ENCODE results near the gene GRIN2C.

Gene GRIN2C

DNA sequence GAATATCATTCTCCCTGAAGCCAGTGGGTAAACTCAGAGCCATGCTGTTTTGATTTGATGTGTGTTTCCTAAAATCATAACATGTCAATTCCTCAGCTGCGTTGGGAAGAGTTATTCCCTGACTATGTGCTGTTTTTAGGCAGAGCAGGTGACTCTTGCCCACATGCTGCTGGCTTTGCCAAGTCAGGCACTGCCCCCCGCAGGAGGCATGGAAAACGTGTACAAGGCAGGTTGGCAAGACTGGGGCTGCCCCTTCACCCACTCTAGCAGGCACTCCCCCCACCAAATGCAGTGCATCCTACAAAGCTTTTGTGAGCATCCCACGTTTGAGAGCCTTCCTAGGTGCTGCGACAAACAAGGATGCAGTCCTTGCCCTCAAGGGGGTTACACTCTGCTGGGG is 45.2 kb downstream of the GRIN2C start:
- Histone ChIP-seq H3K27me3 (ENCODE audit: low read length) (no peaks in the 10 kb centered on the region), H3K9me2 (replicated peaks; ENCODE audit: insufficient read depth, low read length) (no peaks in the 10 kb centered on the region), H2AFZ (ENCODE audit: low read depth, low read length, severe bottlenecking) (no peak overlapping the region), H3K79me2 (ENCODE audit: insufficient read depth, low read length) (no peaks in the 10 kb centered on the region), H3K9me3 (ENCODE audit: insufficient read depth, low read length) (no peaks in the 10 kb centered on the region), H3K4me2 (ENCODE audit: low read depth, low read length, poor library complexity, severe bottlenecking) (no peak overlapping the region), H3K9ac (ENCODE audit: low read length) (no peak overlapping the region), H4K20me1 (ENCODE audit: low read depth, low read length) (no peaks in the 10 kb centered on the region), H3K4me3 (ENCODE audit: insufficient read depth, low read length, poor library complexity, severe bottlenecking) (no peak overlapping the region), H3K27ac (ENCODE audit: low read depth, low read length) (no peak overlapping the region), H3F3A (ENCODE audit: insufficient read depth) (no peaks in the 10 kb centered on the region), H3K36me3 (ENCODE audit: low read length) (no peaks in the 10 kb centered on the region)
- TF ChIP-seq, protein P1, sequence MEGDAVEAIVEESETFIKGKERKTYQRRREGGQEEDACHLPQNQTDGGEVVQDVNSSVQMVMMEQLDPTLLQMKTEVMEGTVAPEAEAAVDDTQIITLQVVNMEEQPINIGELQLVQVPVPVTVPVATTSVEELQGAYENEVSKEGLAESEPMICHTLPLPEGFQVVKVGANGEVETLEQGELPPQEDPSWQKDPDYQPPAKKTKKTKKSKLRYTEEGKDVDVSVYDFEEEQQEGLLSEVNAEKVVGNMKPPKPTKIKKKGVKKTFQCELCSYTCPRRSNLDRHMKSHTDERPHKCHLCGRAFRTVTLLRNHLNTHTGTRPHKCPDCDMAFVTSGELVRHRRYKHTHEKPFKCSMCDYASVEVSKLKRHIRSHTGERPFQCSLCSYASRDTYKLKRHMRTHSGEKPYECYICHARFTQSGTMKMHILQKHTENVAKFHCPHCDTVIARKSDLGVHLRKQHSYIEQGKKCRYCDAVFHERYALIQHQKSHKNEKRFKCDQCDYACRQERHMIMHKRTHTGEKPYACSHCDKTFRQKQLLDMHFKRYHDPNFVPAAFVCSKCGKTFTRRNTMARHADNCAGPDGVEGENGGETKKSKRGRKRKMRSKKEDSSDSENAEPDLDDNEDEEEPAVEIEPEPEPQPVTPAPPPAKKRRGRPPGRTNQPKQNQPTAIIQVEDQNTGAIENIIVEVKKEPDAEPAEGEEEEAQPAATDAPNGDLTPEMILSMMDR (IDR thresholded peaks at IDR 0.05; ENCODE audit: insufficient read depth, low read length, poor library complexity, severe bottlenecking) = no peak
- no peak for TF ChIP-seq EZH2phosphoT487 (conservative IDR thresholded peaks at IDR 0.05; ENCODE audit: low read length)

GRCh38 chr17:74812109-74813009 is 47.3 kb downstream of the GRIN2C start:
- no peaks in the 10 kb centered on the region for H3K9me2 ChIP-seq (replicated peaks; ENCODE audit: insufficient read depth, low read length)
- no peak overlapping the region for H3K4me3 ChIP-seq (ENCODE audit: insufficient read depth, low read length, poor library complexity, severe bottlenecking)
- no peak overlapping the region for H3K9ac ChIP-seq (ENCODE audit: low read length)
- H3K79me2 ChIP-seq (ENCODE audit: insufficient read depth, low read length) = no peaks in the 10 kb centered on the region
- TF ChIP-seq EZH2phosphoT487 (conservative IDR thresholded peaks at IDR 0.05; ENCODE audit: low read length) = no peak
- TF ChIP-seq, protein P1 (IDR thresholded peaks at IDR 0.05; ENCODE audit: insufficient read depth, low read length, poor library complexity, severe bottlenecking) = no peak
- no peaks in the 10 kb centered on the region for H3K36me3 ChIP-seq (ENCODE audit: low read length)
- no peak overlapping the region for H3K27ac ChIP-seq (ENCODE audit: low read depth, low read length)
- no peak overlapping the region for H3K4me2 ChIP-seq (ENCODE audit: low read depth, low read length, poor library complexity, severe bottlenecking)
- no peaks in the 10 kb centered on the region for H3K9me3 ChIP-seq (ENCODE audit: insufficient read depth, low read length)
- no peak overlapping the region for H2AFZ ChIP-seq (ENCODE audit: low read depth, low read length, severe bottlenecking)
- no peaks in the 10 kb centered on the region for H3F3A ChIP-seq (ENCODE audit: insufficient read depth)
- no peaks in the 10 kb centered on the region for H4K20me1 ChIP-seq (ENCODE audit: low read depth, low read length)
- H3K27me3 ChIP-seq (ENCODE audit: low read length) = no peaks in the 10 kb centered on the region

DNA sequence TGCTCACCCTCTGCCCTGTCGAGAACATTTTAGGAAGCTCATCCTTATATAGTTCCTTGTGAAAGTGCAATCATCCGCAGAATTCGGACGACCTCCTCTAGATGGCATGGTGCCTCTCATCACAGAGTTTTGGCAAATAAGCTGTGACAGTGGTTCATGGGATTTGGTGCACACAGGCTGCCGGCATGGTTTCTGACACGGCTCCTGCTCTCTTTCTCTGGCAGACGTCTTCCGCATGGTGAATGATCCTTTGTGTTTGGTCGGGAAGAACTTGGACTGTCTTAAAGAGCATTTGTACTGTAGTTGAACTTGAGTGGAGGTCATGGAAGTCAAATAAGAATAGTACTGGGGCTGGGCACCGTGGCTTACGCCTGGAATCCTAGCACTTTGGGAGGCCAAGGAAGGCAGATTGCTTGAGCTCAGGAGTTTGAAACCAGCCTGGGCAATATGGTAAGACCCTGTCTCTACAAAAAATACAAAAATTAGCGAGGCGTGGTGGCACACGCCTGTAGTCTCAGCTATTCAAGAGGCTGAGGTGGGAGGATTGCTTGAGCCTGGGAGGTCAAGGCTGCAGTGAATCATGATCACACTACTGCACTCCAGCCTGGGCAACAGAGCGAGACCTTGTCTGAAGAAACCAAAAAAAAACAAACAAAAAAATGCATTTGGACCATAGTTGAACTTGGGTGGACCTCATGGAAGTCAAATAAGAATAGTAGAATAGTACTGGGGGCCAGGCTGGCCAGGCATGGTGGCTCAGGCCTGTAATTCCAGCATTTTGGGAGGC is 48.8 kb downstream of the GRIN2C start:
- Histone ChIP-seq H4K20me1 (ENCODE audit: low read depth, low read length) (no peaks in the 10 kb centered on the region), H3K9me2 (replicated peaks; ENCODE audit: insufficient read depth, low read length) (no peaks in the 10 kb centered on the region)

More for the DNA sequence above, 48.8 kb downstream of the GRIN2C start:
- Histone ChIP-seq H2AFZ (ENCODE audit: low read depth, low read length, severe bottlenecking) (no peak overlapping the region), H3K4me3 (ENCODE audit: insufficient read depth, low read length, poor library complexity, severe bottlenecking) (no peak overlapping the region), H3F3A (ENCODE audit: insufficient read depth) (no peaks in the 10 kb centered on the region), H3K9me3 (ENCODE audit: insufficient read depth, low read length) (no peaks in the 10 kb centered on the region), H3K4me2 (ENCODE audit: low read depth, low read length, poor library complexity, severe bottlenecking) (no peak overlapping the region), H3K36me3 (ENCODE audit: low read length) (no peaks in the 10 kb centered on the region), H3K27me3 (ENCODE audit: low read length) (no peaks in the 10 kb centered on the region), H3K79me2 (ENCODE audit: insufficient read depth, low read length) (no peaks in the 10 kb centered on the region), H3K27ac (ENCODE audit: low read depth, low read length) (no peak overlapping the region), H3K9ac (ENCODE audit: low read length) (no peak overlapping the region)
- TF ChIP-seq EZH2phosphoT487 (conservative IDR thresholded peaks at IDR 0.05; ENCODE audit: low read length) = no peak
- TF ChIP-seq, protein P1 (IDR thresholded peaks at IDR 0.05; ENCODE audit: insufficient read depth, low read length, poor library complexity, severe bottlenecking) = no peak

Measured in SU-DHL-6 (cell line).